ENCODE results near the gene IL36B. TPM values are rescaled to one million over a fixed set of nuclear protein-coding genes. Genes with fewer than 3 reads are reported as not detected.

Gene IL36B
- polyA plus RNA-seq, 1 experiment, result not detected

DNA sequence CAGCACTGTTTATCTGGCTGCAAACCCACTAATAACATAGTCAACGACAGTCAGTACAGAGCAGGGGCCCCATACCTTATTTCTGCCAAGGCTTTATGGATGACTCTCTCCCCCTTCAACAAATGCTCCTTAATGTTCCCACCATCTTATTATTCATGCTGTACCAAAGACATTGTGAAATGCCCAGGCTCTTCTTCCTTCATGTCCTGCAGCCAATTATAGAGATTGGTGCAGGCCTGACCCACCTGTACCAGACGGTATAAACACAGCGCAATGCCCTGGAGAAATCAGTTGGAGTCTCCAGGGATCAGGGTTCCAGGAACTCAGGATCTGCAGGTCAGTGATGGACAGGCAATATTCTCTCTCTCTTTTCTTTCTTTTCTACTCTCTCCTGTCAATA is 15.0 kb upstream of the IL36B start, which contains the start of gene IL1F10:
IL1F10 (plus strand) TSS at position 290 of the 400 bp plus-strand sequence. CDS start 4,769 bp downstream, outside the sequence.
- H3K27ac ChIP-seq (ENCODE audit: low read depth, low read length), result no peak within 1 kb of the TSS
- CTCF ChIA-PET, result interaction anchor here (0.6 kb wide), 1 partner anchor 17 kb away, joined by 3 read pairs; no protein-coding TSS in a partner anchor
- POLR2A ChIA-PET, result no interaction called here
- no peak for DNase-seq (ENCODE audit: low read depth, low spot score)
- no peaks in the 10 kb centered on the region for H3K9me3 ChIP-seq (ENCODE audit: control insufficient read depth, insufficient read depth, low read length)
- TF ChIP-seq, protein P1, sequence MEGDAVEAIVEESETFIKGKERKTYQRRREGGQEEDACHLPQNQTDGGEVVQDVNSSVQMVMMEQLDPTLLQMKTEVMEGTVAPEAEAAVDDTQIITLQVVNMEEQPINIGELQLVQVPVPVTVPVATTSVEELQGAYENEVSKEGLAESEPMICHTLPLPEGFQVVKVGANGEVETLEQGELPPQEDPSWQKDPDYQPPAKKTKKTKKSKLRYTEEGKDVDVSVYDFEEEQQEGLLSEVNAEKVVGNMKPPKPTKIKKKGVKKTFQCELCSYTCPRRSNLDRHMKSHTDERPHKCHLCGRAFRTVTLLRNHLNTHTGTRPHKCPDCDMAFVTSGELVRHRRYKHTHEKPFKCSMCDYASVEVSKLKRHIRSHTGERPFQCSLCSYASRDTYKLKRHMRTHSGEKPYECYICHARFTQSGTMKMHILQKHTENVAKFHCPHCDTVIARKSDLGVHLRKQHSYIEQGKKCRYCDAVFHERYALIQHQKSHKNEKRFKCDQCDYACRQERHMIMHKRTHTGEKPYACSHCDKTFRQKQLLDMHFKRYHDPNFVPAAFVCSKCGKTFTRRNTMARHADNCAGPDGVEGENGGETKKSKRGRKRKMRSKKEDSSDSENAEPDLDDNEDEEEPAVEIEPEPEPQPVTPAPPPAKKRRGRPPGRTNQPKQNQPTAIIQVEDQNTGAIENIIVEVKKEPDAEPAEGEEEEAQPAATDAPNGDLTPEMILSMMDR (IDR thresholded peaks at IDR 0.05; ENCODE audit: low read depth, low read length), result no peak
- peaks cover 13% of the 10 kb centered on the region for H3K27me3 ChIP-seq (ENCODE audit: control insufficient read depth, insufficient read depth, low read length)
- H3K4me3 ChIP-seq (ENCODE audit: low read depth, low read length), result no peak within 1 kb of the TSS

DNA sequence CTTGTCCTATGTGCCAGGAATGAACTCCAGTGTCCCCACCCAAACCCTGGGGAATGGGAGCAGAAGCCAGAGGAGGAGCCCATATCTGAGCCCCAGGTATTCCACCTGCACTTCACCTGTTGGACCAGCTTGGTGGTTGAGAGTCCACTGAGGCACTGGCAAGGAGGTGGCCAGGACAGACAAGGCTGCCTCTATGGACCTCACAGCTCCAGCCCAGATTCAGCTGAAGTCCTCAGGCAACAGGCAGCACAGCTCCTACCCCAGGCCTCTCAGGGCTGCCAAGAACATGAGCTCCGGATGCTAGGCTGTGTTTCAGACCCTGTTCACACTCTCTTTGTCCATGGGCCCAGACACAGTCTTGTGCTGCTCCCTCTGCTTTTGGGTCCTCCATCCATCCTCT is 12.2 kb upstream of the IL36B start:
- no peaks in the 10 kb centered on the region for H3K9me3 ChIP-seq (ENCODE audit: control insufficient read depth, insufficient read depth, low read length)
- H3K27me3 ChIP-seq (ENCODE audit: control insufficient read depth, insufficient read depth, low read length), result peaks cover 6% of the 10 kb centered on the region
- DNase-seq (ENCODE audit: low read depth, low spot score), result no peak
- no peak overlapping the region for H3K4me3 ChIP-seq (ENCODE audit: low read depth, low read length)
- H3K27ac ChIP-seq (ENCODE audit: low read depth, low read length), result no peak overlapping the region
- TF ChIP-seq, protein P1 (IDR thresholded peaks at IDR 0.05; ENCODE audit: low read depth, low read length), result no peak
- POLR2A ChIA-PET, result no interaction called here
- CTCF ChIA-PET, result no interaction called here

DNA sequence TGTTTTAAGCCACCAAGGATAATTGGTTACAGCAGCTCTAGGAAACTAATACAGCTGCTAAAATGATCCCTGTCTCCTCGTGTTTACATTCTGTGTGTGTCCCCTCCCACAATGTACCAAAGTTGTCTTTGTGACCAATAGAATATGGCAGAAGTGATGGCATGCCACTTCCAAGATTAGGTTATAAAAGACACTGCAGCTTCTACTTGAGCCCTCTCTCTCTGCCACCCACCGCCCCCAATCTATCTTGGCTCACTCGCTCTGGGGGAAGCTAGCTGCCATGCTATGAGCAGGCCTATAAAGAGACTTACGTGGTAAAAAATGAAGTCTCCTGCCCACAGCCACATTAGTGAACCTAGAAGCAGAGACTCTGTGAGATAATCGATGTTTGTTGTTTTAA is 11.6 kb upstream of the IL36B start:
- Histone ChIP-seq H3K4me3 (ENCODE audit: low read depth, low read length) (no peak overlapping the region), H3K27ac (ENCODE audit: low read depth, low read length) (no peak overlapping the region), H3K27me3 (ENCODE audit: control insufficient read depth, insufficient read depth, low read length) (peaks cover 4% of the 10 kb centered on the region), H3K9me3 (ENCODE audit: control insufficient read depth, insufficient read depth, low read length) (no peaks in the 10 kb centered on the region)
- ChIA-PET POLR2A (no interaction called here), CTCF (no interaction called here)
- no peak for DNase-seq (ENCODE audit: low read depth, low spot score)
- TF ChIP-seq, protein P1 (IDR thresholded peaks at IDR 0.05; ENCODE audit: low read depth, low read length), result no peak

DNA sequence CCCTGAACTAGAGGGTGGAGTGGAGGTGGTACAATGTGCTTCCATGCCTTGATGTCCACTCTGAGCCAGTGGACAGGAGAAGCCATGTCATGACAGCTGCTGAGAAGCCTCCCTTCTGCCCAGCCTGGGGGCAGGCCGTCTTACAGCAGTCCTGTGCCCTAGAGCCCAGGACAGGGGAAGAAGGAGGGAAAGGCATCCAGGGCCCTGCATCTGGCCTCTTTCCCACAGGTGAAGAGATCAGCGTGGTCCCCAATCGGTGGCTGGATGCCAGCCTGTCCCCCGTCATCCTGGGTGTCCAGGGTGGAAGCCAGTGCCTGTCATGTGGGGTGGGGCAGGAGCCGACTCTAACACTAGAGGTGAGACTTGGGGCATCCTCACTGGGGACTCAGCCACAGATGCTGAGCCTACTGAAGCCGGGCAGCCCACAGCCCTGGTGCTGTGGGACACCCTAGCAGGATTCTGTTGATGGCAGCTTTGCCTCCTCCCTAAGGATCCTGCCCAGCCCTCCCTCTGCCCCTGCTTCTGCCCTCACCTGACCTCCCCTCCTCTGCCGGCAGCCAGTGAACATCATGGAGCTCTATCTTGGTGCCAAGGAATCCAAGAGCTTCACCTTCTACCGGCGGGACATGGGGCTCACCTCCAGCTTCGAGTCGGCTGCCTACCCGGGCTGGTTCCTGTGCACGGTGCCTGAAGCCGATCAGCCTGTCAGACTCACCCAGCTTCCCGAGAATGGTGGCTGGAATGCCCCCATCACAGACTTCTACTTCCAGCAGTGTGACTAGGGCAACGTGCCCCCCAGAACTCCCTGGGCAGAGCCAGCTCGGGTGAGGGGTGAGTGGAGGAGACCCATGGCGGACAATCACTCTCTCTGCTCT is 9.5 kb upstream of the IL36B start:
- Histone ChIP-seq H3K9me3 (ENCODE audit: control insufficient read depth, insufficient read depth, low read length) (no peaks in the 10 kb centered on the region), H3K27ac (ENCODE audit: low read depth, low read length) (no peak overlapping the region), H3K4me3 (ENCODE audit: low read depth, low read length) (no peak overlapping the region), H3K27me3 (ENCODE audit: control insufficient read depth, insufficient read depth, low read length) (peaks cover 4% of the 10 kb centered on the region)
- no peak for DNase-seq (ENCODE audit: low read depth, low spot score)
- POLR2A ChIA-PET, result interaction anchor here (0.6 kb wide), 1 partner anchor 407 kb away, joined by 4 read pairs; no protein-coding TSS in a partner anchor
- CTCF ChIA-PET, result interaction anchor here (0.8 kb wide), 1 partner anchor 18 kb away, joined by 4 read pairs; no protein-coding TSS in a partner anchor
- TF ChIP-seq, protein P1 (IDR thresholded peaks at IDR 0.05; ENCODE audit: low read depth, low read length), result no peak

DNA sequence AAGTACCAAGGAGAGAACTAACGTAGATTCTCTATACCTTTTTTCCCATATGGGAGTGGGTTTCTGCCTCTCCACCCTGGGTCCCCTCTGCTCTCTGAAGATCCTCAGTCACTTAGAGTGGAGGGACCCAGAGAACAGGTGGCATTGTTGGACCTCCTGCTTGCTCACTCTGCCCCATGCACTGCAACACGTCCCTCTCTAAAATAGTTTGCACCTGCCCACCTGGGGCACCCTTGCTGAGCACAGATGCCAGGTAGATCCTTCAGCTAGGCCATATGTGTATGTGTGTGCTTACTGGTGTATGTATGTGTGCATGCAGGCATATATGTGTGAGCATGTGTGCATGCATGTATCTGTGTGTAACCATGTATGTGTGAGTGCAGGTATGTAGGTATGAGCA is 8.6 kb upstream of the IL36B start:
- CTCF ChIA-PET, result no interaction called here
- H3K27me3 ChIP-seq (ENCODE audit: control insufficient read depth, insufficient read depth, low read length), result no peaks in the 10 kb centered on the region
- no peak overlapping the region for H3K27ac ChIP-seq (ENCODE audit: low read depth, low read length)
- H3K9me3 ChIP-seq (ENCODE audit: control insufficient read depth, insufficient read depth, low read length), result no peaks in the 10 kb centered on the region
- H3K4me3 ChIP-seq (ENCODE audit: low read depth, low read length), result no peak overlapping the region
- no peak for DNase-seq (ENCODE audit: low read depth, low spot score)
- POLR2A ChIA-PET, result no interaction called here
- TF ChIP-seq, protein P1 (IDR thresholded peaks at IDR 0.05; ENCODE audit: low read depth, low read length), result no peak
